DMS53 treated with DMSO at 0.1 percent for 48 hours (cell line): Measurements from ENCODE around the gene TRAM2.

Experiments
- DNase-seq: peaks from one replicate; lab custom pipeline; 2025; ENCODE audit not compliant: unreplicated experiment; lab: John Stamatoyannopoulos, UW

Gene TRAM2

DNA sequence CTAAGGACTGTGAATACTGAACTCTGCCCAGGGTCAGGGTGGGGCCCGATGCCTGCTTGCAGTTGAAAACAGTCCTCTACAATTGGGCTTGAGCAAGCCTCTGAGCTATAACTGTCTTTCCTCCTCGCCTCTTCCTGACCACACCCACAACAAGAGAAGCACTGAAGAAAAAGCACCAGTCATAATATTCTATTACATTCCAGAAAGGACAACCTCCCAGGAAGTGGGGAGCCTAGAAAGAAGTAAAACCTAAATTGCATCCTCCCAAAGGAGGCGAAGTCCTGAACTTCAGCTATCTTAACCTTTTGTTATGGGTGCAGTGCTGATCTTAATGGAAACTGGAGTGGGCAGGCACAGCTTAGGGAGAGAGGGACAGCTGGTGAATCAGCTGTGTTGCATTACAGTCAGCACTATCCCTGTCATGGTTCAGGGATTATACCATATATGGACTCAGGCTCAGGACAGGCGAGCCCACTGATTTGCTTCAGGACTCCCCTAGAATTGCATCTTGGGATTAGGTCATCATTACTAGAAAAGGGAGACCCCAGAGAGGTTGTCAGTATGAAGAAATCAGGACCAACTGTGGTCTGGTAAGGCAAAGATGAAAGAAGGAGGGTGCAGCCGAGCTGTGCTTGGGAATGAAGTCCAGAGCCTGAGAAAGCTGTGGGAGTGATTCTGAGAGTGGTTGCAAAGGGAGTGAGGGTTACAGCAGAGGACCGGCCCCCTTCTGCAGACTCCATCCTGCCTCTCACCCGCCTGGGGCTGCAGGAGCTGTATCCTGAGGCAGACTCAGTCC lies 18.3 kb upstream of the TRAM2 start:
- DNase-seq: peak; percentile 33

- no peak for DNase-seq
These were observed 17.4 kb upstream of the TRAM2 start for GRCh38 chr6:52594221-52594620.

- DNase-seq: no peak
These were observed 15.0 kb upstream of the TRAM2 start for GRCh38 chr6:52591832-52592231.

DNA sequence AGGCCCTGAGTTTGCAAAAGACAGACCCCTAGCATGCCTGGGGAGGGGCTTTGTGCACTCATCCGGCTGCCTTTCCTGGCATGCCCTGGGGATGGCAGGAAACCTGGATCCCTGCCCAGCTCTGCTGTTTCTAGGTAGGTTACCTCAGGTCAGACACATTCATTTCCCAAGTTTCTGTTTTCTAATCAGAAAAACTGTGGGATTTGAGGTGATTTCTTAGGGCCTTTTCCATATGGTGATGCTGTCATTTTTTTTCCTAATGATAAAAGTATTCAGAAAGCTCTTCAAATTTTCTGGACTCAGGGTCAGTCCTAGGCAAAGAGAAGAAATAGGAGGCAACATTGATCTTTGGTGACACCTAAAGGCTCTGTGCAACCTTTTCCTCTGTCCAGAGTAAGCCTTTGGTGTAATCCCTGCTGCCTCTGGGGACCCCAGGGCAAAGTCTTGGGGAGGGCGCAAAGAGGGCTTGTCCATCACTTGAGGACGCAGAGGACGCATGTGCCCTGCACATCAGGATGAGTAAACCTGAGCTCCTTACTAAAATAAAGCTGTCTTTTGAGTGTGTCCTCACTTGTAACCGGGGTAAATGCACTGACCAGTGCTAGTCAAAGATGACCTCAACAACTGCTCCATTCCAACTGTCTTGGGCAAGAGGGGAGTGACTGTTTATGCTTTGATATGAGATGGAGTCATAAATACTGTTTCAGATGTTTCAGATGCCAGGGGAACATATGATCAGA lies 13.5 kb upstream of the TRAM2 start:
- DNase-seq: no peak

GRCh38 chr6:52588710-52589091 lies 11.8 kb upstream of the TRAM2 start:
- DNase-seq: no peak

DNA sequence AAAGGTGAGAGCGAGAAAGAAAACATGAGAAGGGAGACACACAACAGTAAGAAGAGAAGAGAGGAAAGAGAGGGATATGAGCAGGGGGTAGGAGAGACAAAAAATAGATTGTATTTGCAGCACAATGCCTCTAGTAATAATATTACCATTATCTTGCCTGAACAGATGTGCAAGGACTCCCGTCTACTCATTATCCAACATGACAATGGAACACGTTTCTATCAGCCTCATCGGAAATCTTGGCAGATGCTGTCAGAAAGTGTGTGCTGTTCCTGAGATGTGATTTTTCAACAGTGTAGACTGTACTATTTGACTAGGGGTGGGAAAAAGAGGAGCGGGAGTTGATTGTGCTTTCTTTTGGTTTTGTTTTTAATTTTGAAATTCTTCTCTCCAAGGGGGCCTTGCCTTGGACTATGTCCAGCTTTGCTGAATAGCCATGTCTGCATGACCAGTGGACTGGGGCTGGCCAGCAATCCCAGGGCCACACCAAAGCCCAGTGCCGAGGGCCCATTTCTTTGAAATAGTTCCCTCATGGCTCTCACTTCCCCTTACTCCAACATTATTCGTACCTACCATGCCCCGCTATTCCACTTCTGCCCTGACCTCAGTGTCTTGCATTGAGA lies 11.3 kb upstream of the TRAM2 start:
- DNase-seq: no peak

DNA sequence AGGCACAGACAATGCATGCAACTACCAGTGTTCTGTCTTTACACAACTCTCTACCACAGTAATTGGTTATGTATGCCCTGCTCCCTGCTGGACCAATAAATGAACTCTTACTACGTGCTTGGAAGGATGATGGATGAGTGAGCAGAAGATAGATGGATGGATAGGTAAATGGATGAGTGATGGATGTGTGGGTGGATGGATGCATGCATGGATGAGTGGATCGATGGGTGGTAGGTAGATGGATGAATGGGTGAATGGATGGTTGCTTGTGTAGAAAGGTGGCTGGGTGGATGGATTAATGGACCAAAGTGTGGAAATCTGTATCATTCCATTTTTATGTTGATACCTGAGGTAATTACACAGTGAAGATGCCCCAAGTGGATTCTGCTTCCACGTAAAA lies 10.1 kb upstream of the TRAM2 start:
- no peak for DNase-seq

DNA sequence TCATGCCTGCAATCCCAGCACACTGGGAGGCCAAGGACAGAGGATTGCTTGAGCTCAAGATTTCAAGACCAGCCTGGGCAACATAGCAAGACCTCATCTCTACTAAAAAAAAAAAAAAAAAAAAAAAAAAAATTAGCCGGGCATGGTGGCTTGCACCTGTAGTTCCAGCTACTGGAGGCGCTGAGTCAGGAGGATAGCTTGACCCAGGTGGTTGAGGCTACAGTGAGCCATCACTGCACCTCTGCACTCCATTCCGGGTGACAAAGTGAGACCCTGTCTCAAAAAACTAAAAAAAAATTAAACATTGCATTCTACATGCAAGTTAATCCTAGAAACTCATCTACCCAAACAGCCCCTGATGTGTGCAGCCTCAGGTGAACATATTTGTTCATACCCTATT lies 7.3 kb upstream of the TRAM2 start:
- DNase-seq: no peak

- DNase-seq: no peak
These were observed 6.1 kb upstream of the TRAM2 start for GRCh38 chr6:52582996-52583395.

GRCh38 chr6:52582446-52582845 lies 5.6 kb upstream of the TRAM2 start:
- DNase-seq: no peak

DNA sequence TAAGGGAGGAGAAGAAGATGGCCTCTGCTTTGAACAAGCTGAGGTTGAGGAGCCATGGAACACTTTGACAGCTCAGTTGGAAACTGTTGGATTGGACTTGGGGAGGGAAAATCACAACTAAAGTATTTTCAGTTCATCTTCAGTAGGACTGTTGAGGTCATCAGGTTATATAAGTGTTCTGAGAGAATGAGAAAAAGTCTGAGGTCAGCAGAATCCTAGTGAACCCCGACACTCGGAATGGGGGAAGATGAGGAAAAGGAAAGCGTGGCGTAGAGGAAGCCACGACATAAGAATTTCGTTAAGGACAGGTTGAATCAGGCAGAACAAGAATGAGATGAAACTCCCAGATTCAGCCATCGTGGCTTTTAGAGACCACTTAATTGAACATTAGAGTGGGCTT lies 4.0 kb upstream of the TRAM2 start:
- no peak for DNase-seq

- no peak for DNase-seq
These were observed 2.3 kb upstream of the TRAM2 start for GRCh38 chr6:52579006-52579660.

DNA sequence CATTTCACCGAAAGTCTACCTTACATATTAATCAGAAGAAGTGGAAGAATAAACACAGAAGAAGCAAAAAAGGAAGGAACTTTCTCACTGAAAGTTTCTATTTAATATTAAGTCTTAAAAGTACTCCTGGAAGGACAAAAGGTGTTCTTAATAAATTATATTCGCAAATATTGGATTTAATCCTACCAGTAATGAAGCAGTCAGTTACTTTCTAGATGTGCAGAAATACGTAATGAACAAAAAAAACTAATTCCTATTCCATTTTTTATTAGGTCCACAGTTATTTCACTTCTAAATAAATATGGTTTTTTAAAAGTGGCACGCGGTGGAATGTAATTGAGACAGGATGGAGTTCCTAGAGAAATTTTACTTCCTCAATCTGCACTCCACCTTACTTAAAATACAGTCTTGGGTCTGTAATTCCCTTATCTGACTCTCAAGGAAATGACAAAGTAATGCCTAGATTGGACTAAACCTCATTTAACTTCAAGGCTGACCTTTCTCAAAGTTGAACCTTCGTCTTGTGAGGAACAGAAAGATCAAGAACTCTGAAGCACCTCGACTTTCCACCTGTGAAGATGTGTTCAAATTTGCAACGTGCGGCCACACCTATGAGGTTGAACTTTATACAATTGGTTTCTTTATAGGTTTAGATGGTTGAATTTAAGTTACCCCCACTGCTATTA lies 1.1 kb upstream of the TRAM2 start:
- DNase-seq: no peak

DNA sequence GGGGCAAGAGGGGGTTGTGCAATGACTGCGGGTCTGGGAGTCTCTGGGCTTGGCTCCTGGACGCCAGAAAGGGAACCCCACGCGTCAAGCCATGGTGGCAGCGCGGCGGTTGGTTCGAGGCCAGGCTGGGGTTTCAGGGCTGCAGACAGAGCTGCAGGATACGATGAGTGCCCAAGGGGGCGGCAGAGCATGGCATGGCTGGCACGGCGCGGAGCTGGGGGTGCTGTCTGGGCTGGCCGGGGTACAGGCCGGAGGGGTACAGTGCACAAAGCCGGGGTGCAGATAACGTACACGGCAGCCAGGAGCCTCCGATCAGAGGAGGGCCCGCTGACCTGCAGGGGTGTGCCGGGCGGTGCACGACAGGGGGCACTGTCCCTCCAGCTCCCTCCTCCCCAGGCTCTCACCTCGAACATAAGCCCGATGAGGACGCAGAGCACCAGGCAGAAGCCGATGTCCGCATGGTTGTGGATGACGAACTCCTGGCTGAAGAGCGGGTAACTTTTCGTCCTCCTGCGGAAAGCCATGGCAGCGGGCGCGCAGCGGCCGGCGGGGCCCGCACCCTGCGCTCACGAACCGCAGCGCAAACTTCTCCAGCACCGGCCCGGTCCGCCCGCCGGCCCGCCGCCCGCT lies 353 bp downstream of the TRAM2 start:
- DNase-seq: peak; percentile 84

- DNase-seq: no peak
These were observed 837 bp downstream of the TRAM2 start for GRCh38 chr6:52576054-52576391.

DNA sequence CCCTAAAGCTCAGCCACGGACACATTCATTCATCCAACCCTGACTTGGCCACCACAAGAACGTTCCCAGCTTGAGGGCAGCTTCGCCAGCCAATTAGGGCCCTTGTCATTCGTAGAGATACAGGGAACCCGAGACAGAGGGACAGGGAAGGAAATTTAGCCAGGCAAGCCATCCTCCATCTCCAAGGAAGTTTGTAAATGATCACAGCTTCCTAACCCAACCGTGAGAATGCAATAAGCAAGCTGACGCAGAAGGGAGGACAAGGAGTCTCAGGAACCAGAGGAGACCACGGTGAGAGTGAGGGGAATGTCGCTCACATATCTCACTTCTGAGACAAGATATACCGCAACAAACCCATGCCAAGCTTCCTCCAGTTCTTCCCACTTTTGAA lies 1.4 kb downstream of the TRAM2 start:
- no peak for DNase-seq

DNA sequence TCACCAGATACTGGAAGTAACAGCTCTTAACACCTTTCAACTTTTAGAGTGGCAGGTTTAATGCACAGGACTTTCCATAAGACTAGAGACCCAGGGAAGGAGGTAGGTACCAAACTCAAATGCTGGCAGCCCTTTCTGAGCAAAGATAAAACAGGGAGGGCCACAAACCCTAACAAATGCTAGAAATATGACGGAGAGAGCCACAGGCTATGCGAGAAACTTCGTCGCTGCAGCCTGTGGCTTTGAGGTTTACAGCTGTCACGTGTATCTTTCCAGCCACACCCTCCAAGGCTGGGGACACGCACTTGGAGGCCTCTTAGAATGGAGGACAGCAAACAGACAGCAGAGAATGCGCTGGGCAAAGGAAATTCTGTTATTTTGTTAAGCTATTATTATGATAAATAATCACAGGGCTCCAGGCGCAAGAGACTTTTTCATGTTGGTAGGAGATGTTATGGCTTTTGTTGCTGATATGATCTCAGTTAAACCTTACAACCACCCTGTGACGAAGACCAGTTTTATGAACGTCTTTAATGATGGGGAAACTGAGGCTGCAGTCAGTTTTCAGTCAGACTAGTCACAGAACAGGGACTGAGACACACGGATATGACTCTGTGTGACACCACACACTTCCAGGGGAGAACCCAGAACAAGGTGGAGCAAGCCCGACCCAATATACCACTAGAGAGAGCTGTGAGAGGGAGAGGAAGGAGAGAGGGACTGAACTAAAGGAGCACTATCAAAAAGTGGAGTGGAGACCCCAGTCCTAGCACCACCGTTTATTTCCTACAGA lies 2.0 kb downstream of the TRAM2 start:
- no peak for DNase-seq

GRCh38 chr6:52573295-52573694 lies 3.6 kb downstream of the TRAM2 start:
- no peak for DNase-seq

DNA sequence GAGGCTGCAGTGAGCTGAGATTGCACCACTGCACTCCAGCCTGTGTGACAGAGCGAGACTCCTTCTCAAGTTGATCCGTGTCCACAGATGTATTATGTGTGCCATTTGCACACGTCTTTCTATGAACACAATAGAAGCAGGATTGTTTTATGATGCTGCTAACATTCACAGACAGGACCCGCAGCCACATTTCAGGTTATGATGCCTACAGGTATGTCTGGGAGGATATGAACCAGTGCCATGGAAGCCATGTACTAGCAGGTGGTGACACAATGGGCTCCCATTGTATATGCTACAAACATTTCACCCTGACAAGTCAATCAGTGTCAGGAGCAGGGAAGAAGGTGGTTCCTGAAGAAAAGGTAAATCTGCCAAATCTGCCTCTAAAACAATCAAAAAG lies 4.3 kb downstream of the TRAM2 start:
- DNase-seq: no peak
